K562 (cell line): Measurements from ENCODE around the gene LAMTOR4. TPM values are rescaled to one million over a fixed set of nuclear protein-coding genes. Genes with fewer than 3 reads are reported as not detected.

Source experiments
- ATF7 ChIP-seq: fragments of 450-650 bp; IDR thresholded peaks from 2 replicates; pipeline ENCODE4 v1.7.1; 2014; ENCODE audit warnings: mild to moderate bottlenecking, moderate library complexity
- CREB3 ChIP-seq: fragments of 450-650 bp; conservative IDR thresholded peaks from 2 replicates; pipeline ENCODE4 v1.6.1; 2016; ENCODE audit warnings: missing genetic modification characterization, low read depth, mild to moderate bottlenecking, missing compliant biosample characterization, moderate library complexity
- DMBX1 ChIP-seq: fragments of 250-450 bp; sonication (Bioruptor Pico); IDR thresholded peaks from 2 replicates; pipeline ENCODE4 v1.8.0; 2022; ENCODE audit warnings: inconsistent platforms, mild to moderate bottlenecking, moderate library complexity, borderline replicate concordance
- DPF2 ChIP-seq: fragments of 450-650 bp; IDR thresholded peaks from 2 replicates; pipeline ENCODE4 v1.6.1; 2016
- E4F1 ChIP-seq: fragments of 250-450 bp; sonication (Bioruptor Pico); IDR thresholded peaks from 2 replicates; pipeline ENCODE4 v1.5.0; 2021; ENCODE audit warnings: mild to moderate bottlenecking, borderline replicate concordance
- GATAD2A ChIP-seq: fragments of 450-650 bp; IDR thresholded peaks from 2 replicates; pipeline ENCODE4 v1.6.1; 2017
- HDAC8 ChIP-seq: fragments of 450-650 bp; IDR thresholded peaks from 2 replicates; pipeline ENCODE4 v1.6.1; 2016; ENCODE audit warnings: mild to moderate bottlenecking, missing genetic modification characterization, moderate library complexity, missing compliant biosample characterization
- HDGF ChIP-seq: fragments of 450-650 bp; IDR thresholded peaks from 2 replicates; pipeline ENCODE4 v1.6.1; 2016
- IRF2 ChIP-seq: sonication (generic); formaldehyde crosslinking; IDR thresholded peaks from 2 replicates; pipeline ENCODE4 v1.8.1; 2022; ENCODE audit warnings: mild to moderate bottlenecking, missing genetic modification reagents
- KAT8 ChIP-seq: fragments of 450-650 bp; IDR thresholded peaks from 2 replicates; pipeline ENCODE4 v1.6.1; 2016; ENCODE audit warnings: low read depth, mild to moderate bottlenecking
- KDM5B ChIP-seq: fragments of 200-600 bp; sonication (generic); IDR thresholded peaks from 2 replicates; pipeline ENCODE4 v1.6.1; 2012; ENCODE audit warnings: low read depth, mild to moderate bottlenecking, moderate library complexity, low read length, control low read depth, inconsistent platforms; ENCODE audit not compliant: insufficient replicate concordance
- KLF10 ChIP-seq: fragments of 250-450 bp; sonication (Bioruptor Pico); IDR thresholded peaks from 2 replicates; pipeline ENCODE4 v1.6.1; 2021; ENCODE audit warnings: matching md5 sums
- LARP7 ChIP-seq: fragments of 450-650 bp; IDR thresholded peaks from 2 replicates; pipeline ENCODE4 v1.6.1; 2016
- PHF20 ChIP-seq: fragments of 450-650 bp; IDR thresholded peaks from 2 replicates; pipeline ENCODE4 v1.6.1; 2018; ENCODE audit not compliant: partially characterized antibody
- POU5F1 ChIP-seq: fragments of 150-350 bp; IDR thresholded peaks from 2 replicates; pipeline ENCODE4 v1.6.1; 2014; ENCODE audit warnings: borderline replicate concordance, low read length, low read depth, mild to moderate bottlenecking; ENCODE audit not compliant: partially characterized antibody
- RBM34 ChIP-seq: fragments of 200-400 bp; formaldehyde crosslinking; IDR thresholded peaks from 2 replicates; pipeline ENCODE4 v1.6.1; 2018; ENCODE audit warnings: low read length, borderline replicate concordance; ENCODE audit not compliant: insufficient read depth
- SNRNP70 ChIP-seq: fragments of 200-400 bp; formaldehyde crosslinking; optimal IDR thresholded peaks from 2 replicates; pipeline ENCODE3; 2017; ENCODE audit warnings: low read depth, low read length
- TBP ChIP-seq: optimal IDR thresholded peaks from 2 replicates; pipeline ENCODE3; 2011; ENCODE audit warnings: low read depth, low read length, improper control_type of control experiment
- TFAM ChIP-seq: fragments of 250-450 bp; sonication (Bioruptor Pico); conservative IDR thresholded peaks from 2 replicates; pipeline ENCODE4 v1.5.0; 2021; ENCODE audit warnings: mild to moderate bottlenecking, moderate library complexity
- ZBTB17 ChIP-seq: fragments of 450-650 bp; formaldehyde crosslinking; IDR thresholded peaks from 2 replicates; pipeline ENCODE4 v1.4.0; 2020; ENCODE audit warnings: mild to moderate bottlenecking
- ZBTB26 ChIP-seq: fragments of 450-650 bp; formaldehyde crosslinking; IDR thresholded peaks from 2 replicates; pipeline ENCODE4 v1.4.0; 2022; ENCODE audit warnings: missing genetic modification characterization
- ZNF143 ChIP-seq: sonication (generic); formaldehyde crosslinking; IDR thresholded peaks from 2 replicates; pipeline ENCODE4 v1.9.0; 2022; ENCODE audit warnings: mild to moderate bottlenecking, missing genetic modification reagents
- ZNF239 ChIP-seq: fragments of 250-450 bp; sonication (Bioruptor Pico); IDR thresholded peaks from 2 replicates; pipeline ENCODE4 v1.4.0; 2020; ENCODE audit warnings: mild to moderate bottlenecking
- ZNF395 ChIP-seq: fragments of 200-800 bp; sonication (Bioruptor generic); IDR thresholded peaks from 2 replicates; pipeline ENCODE4 v1.6.1; 2017; ENCODE audit warnings: missing genetic modification characterization, missing compliant biosample characterization
- ZNF77 ChIP-seq: fragments of 250-450 bp; sonication (Bioruptor Pico); IDR thresholded peaks from 2 replicates; pipeline ENCODE4 v1.5.0; 2020
- polyA plus RNA-seq, 8 experiments: library from polyadenylated mRNA; depleted of rRNA in 4 of 8; stranded (reverse) in 5 of 8; unstranded in 3 of 8; fragments of >200 nt; fragmentation: Nextera tagmentation in 2 of 8; fragmentation: Illumina TruSeq in 1 of 8; extraction: Ambion mirVana in 2 of 8; extraction: Trizol in 1 of 8; gene quantifications; 2 replicates each; pipeline versions ENCODE4 v1.2.1 to v1.2.3, GENCODE V29; 2011 to 2014; ENCODE audit warnings: inconsistent platforms in 1 of 8, missing spikeins in 1 of 8
- total RNA-seq, 7 experiments: library from RNA; depleted of rRNA in 6 of 7; stranded (reverse); fragments of >200 nt in 6 of 7; fragmentation: Illumina TruSeq in 2 of 7; extraction: Trizol in 2 of 7; gene quantifications; 2 replicates each; pipeline versions ENCODE4 v1.2.1 to v1.2.3, GENCODE V29; 2011 to 2021; ENCODE audit warnings: low replicate concordance in 1 of 7

The LAMTOR4 gene
- total and polyA plus RNA-seq, 9 of the 15 experiments (the other 6 are each of a cell fraction or from before 2014, with no cell fraction given): 79.6 to 314 (median 195) TPM

- TF ChIP-seq E4F1 (CRISPR knock-in tag) (no peak), POU5F1 (no peak), ZNF143 (peak; percentile 85), CREB3 (tag) (no peak), GATAD2A (no peak), ZBTB17 (CRISPR knock-in tag) (0 out of 2 replicates have a peak, but pooled peaks have one; percentile 14), DMBX1 (CRISPR knock-in tag) (no peak), HDGF (peak; percentile 76), KLF10 (CRISPR knock-in tag) (no peak), LARP7 (no peak), KDM5B (no peak), ZNF395 (CRISPR knock-in tag) (no peak), ATF7 (peak; percentile 1; the same call in 1 of the 2 replicates), PHF20 (no peak), DPF2 (no peak), ZNF77 (no peak), ZBTB26 (CRISPR knock-in tag) (no peak), IRF2 (CRISPR knock-in tag) (no peak), TFAM (no peak), HDAC8 (tag) (no peak), RBM34 (no peak), KAT8 (no peak), ZNF239 (CRISPR knock-in tag) (no peak), TBP (no peak), SNRNP70 (no peak)
Measured at GRCh38 chr7:100119970-100120732, 28.6 kb upstream of the LAMTOR4 start (continued).
